ENCODE measurements around the gene AARS1.
"Not testable (repeated sequence)": the region's sequence is repeated elsewhere in the genome, so short reads cannot be mapped to it uniquely, and the experiment has no call there.

- TF ChIP-seq, protein P1, sequence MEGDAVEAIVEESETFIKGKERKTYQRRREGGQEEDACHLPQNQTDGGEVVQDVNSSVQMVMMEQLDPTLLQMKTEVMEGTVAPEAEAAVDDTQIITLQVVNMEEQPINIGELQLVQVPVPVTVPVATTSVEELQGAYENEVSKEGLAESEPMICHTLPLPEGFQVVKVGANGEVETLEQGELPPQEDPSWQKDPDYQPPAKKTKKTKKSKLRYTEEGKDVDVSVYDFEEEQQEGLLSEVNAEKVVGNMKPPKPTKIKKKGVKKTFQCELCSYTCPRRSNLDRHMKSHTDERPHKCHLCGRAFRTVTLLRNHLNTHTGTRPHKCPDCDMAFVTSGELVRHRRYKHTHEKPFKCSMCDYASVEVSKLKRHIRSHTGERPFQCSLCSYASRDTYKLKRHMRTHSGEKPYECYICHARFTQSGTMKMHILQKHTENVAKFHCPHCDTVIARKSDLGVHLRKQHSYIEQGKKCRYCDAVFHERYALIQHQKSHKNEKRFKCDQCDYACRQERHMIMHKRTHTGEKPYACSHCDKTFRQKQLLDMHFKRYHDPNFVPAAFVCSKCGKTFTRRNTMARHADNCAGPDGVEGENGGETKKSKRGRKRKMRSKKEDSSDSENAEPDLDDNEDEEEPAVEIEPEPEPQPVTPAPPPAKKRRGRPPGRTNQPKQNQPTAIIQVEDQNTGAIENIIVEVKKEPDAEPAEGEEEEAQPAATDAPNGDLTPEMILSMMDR (IDR thresholded peaks at IDR 0.05): not testable (repeated sequence)
- not testable (repeated sequence) for TF ChIP-seq POLR2A (IDR thresholded peaks at IDR 0.05)
These were observed 65.3 kb downstream of the AARS1 start for GRCh38 chr16:70223971-70224513.

Measured in lower leg skin (tissue), 3 donors.